Upper lobe of left lung (tissue), 6 donors: Measurements from ENCODE around the gene PPP1R12B. TPM values are rescaled to one million over a fixed set of nuclear protein-coding genes. Genes with fewer than 3 reads are reported as not detected.
A peak's percentile ranks its signal among the peaks of the same experiment; 100 is the strongest.

Source experiments
- ATAC-seq, 2 donors: fragments of 200-7000 bp; cut with Tn5 transposase; one replicate each; pipeline ENCODE4 v1.9.1; 2022; ENCODE audit warnings: mild to moderate bottlenecking in 2 of 2, moderate library complexity in 2 of 2; ENCODE audit not compliant: low FRiP score in 2 of 2
- DNase-seq, 2 donors: peaks; one replicate each; pipeline ENCODE4 v3.0.0-alpha.2; 2019 to 2020
- H3K27ac ChIP-seq, 4 donors: fragments of 200-600 bp; sonication (generic); one replicate each; pipeline ENCODE4 v1.5.1; 2016 to 2019
- H3K27me3 ChIP-seq, 4 donors: fragments of 200-600 bp; sonication (generic); one replicate each; pipeline ENCODE4 v1.5.1; 2017 to 2019
- H3K36me3 ChIP-seq, 4 donors: fragments of 200-600 bp; sonication (generic); one replicate each; pipeline ENCODE4 v1.5.1; 2016 to 2019
- H3K4me1 ChIP-seq, 4 donors: fragments of 200-600 bp; sonication (generic); one replicate each; pipeline ENCODE4 v1.5.1; 2018 to 2019
- H3K4me3 ChIP-seq, 4 donors: fragments of 200-600 bp; sonication (generic); one replicate each; pipeline ENCODE4 v1.5.1; 2017 to 2019; ENCODE audit warnings: mild to moderate bottlenecking in 2 of 4, moderate library complexity in 1 of 4
- H3K9me3 ChIP-seq, 4 donors: fragments of 200-600 bp; sonication (generic); one replicate each; pipeline ENCODE4 v1.5.1; 2018 to 2019
- EP300 ChIP-seq, 4 donors: sonication (generic); formaldehyde crosslinking; IDR thresholded peaks; one replicate each; pipeline ENCODE4 v1.5.1; 2017; ENCODE audit warnings: antibody characterized with exemption in 4 of 4, control low read depth in 2 of 4
- POLR2A ChIP-seq, 4 donors: fragments of 450-650 bp; IDR thresholded peaks; one replicate each; pipeline ENCODE4 v1.5.1; 2016 to 2017; ENCODE audit warnings: antibody characterized with exemption in 4 of 4, mild to moderate bottlenecking in 2 of 4
- POLR2AphosphoS5 ChIP-seq, 2 donors: sonication (generic); formaldehyde crosslinking; IDR thresholded peaks; one replicate each; pipeline ENCODE4 v1.5.1; 2017; ENCODE audit warnings: antibody characterized with exemption in 2 of 2
- WGBS, 2 donors: methylation state at CpG; one replicate each; pipeline ENCODE4 v1.1.5; 2017 to 2018; 5-methylcytosine and 5-hydroxymethylcytosine counted together
- total RNA-seq, 6 donors: library from RNA; depleted of rRNA in 4 of 6; stranded (reverse); fragments of >200 nt in 4 of 6; gene quantifications; one replicate each; pipeline versions ENCODE4 v1.1.0 to v1.2.1, GENCODE V29; 2016 to 2021
- TF ChIP-seq, protein P1 (sequence below), 6 experiments: fragments of 450-650 bp in 4 of 6; fragments of 200-600 bp in 2 of 6; sonication (generic) in 2 of 6; IDR thresholded peaks; one replicate each; pipeline ENCODE4 v1.5.1; 2016 to 2019; ENCODE audit warnings: antibody characterized with exemption in 6 of 6
- donor health status: DM: no; HTN: no; CAD: no; lungs with moderate emphysema.
- donor health status: DM: no; HTN: yes; CAD: no; lungs with severe emphysema.

PPP1R12B gene
- total RNA-seq, 6 donors from 2014 or later, result 27.6 to 120 (median 40.5) TPM

GRCh38 chr1:202561240-202561639 is 212.7 kb downstream of the PPP1R12B start:
- Histone ChIP-seq H3K27ac (no peak overlapping the region), H3K27me3 (no peaks in the 10 kb centered on the region), H3K36me3 (peaks cover 0 to 18% (median 12%) of the 10 kb centered on the region in 4 donors), H3K4me3 (no peak overlapping the region), H3K9me3 (no peaks in the 10 kb centered on the region), H3K4me1 (no peaks in the 10 kb centered on the region)
- TF ChIP-seq POLR2AphosphoS5 (IDR thresholded peaks at IDR 0.05), result no peak
- TF ChIP-seq, protein P1, sequence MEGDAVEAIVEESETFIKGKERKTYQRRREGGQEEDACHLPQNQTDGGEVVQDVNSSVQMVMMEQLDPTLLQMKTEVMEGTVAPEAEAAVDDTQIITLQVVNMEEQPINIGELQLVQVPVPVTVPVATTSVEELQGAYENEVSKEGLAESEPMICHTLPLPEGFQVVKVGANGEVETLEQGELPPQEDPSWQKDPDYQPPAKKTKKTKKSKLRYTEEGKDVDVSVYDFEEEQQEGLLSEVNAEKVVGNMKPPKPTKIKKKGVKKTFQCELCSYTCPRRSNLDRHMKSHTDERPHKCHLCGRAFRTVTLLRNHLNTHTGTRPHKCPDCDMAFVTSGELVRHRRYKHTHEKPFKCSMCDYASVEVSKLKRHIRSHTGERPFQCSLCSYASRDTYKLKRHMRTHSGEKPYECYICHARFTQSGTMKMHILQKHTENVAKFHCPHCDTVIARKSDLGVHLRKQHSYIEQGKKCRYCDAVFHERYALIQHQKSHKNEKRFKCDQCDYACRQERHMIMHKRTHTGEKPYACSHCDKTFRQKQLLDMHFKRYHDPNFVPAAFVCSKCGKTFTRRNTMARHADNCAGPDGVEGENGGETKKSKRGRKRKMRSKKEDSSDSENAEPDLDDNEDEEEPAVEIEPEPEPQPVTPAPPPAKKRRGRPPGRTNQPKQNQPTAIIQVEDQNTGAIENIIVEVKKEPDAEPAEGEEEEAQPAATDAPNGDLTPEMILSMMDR (IDR thresholded peaks at IDR 0.05), result no peak
- 82 to 88% methylated on average over 1 of the region's 1 CpG for WGBS, 2 donors
- no peak for ATAC-seq
- no peak for DNase-seq

DNA sequence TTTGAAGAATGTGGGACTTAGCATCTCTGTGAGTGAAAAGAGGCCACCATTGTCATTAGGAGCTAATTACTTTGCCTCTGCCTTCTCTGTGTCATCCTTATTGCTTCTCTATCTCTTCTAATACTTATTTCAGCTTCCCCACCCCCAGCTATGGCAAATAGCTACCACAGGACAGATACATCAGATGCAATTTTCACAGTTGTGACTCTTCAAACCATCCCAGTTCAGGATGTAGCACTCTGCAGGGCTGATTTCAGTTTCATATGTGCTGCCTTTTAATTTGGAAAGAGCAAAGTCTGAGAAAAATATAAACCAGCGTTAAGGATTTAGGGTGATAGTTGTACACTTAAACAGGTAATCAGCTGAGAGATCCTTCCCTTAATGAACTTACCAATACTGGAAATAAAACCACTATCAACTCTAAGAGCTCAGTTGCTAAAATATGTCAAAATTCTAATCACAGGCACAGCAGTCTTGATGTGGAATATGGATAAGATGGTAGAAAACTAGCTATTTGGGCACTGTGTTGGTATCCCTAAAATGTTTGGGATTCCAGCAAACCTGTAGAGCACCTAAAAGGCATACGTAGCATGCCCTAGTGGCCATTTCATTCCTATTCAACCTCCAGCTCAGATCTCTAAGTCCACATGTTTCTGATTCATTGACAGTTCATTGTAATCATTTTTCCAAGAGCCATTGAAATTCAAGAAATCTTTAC is 213.4 kb downstream of the PPP1R12B start:
- ATAC-seq (no peak), DNase-seq (no peak)
- Histone ChIP-seq H3K4me1 (peaks cover 0 to 2% (median 0%) of the 10 kb centered on the region in 4 donors), H3K36me3 (peaks cover 0 to 18% (median 12%) of the 10 kb centered on the region in 4 donors), H3K27me3 (no peaks in the 10 kb centered on the region), H3K9me3 (no peaks in the 10 kb centered on the region), H3K4me3 (no peak overlapping the region), H3K27ac (no peak overlapping the region)
- TF ChIP-seq, protein P1 (IDR thresholded peaks at IDR 0.05), result no peak
- TF ChIP-seq POLR2AphosphoS5 (IDR thresholded peaks at IDR 0.05), result no peak
- TF ChIP-seq POLR2A (IDR thresholded peaks at IDR 0.05), result no peak
- TF ChIP-seq EP300 (IDR thresholded peaks at IDR 0.05), result no peak
- 82 to 95% methylated on average over 2 of the region's 2 CpGs for WGBS, 2 donors

- Histone ChIP-seq H3K4me1 (peaks cover 0 to 5% (median 0%) of the 10 kb centered on the region in 4 donors), H3K4me3 (no peak overlapping the region), H3K27ac (peak overlapping the region in 1 of 4 donors; percentile 44), H3K36me3 (peaks cover 0 to 18% (median 12%) of the 10 kb centered on the region in 4 donors), H3K9me3 (no peaks in the 10 kb centered on the region), H3K27me3 (no peaks in the 10 kb centered on the region)
- 68 to 91% methylated on average over 13 of the region's 13 CpGs for WGBS, 2 donors
- peak in 1 of 2 donors; percentile 56 for ATAC-seq
- peak in 1 of 2 donors; percentile 56 for DNase-seq
- TF ChIP-seq EP300 (IDR thresholded peaks at IDR 0.05) (no peak), POLR2AphosphoS5 (IDR thresholded peaks at IDR 0.05) (no peak), POLR2A (IDR thresholded peaks at IDR 0.05) (no peak)
- TF ChIP-seq, protein P1 (IDR thresholded peaks at IDR 0.05), result no peak
These were observed 214.1 kb downstream of the PPP1R12B start for GRCh38 chr1:202562444-202563060.

DNA sequence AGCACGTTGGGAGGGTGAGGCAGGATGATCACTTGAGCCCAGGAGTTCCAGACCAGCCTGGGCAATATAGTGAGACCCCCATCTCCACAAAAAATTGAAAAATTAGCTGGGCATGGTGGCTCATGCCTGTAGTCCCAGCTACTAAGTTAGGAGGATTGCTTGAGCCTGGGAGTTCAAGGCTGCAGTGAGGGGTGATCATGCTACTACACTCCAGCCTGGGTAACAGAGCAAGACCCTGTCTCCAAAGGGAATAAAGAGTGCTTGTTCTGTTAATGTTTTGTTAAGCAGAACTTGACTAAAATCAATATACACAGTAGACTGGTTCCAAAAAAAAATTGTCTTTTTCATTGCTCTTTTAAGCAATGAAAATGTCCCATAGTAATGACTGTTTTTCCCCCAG is 215.3 kb downstream of the PPP1R12B start:
- 82 to 84% methylated on average over 1 of the region's 1 CpG for WGBS, 2 donors

More for the DNA sequence above, 215.3 kb downstream of the PPP1R12B start:
- Histone ChIP-seq H3K9me3 (no peaks in the 10 kb centered on the region), H3K4me3 (no peak overlapping the region), H3K27me3 (no peaks in the 10 kb centered on the region), H3K4me1 (peaks cover 0 to 5% (median 0%) of the 10 kb centered on the region in 4 donors), H3K36me3 (peaks cover 0 to 18% (median 12%) of the 10 kb centered on the region in 4 donors), H3K27ac (no peak overlapping the region)
- ATAC-seq, result no peak
- DNase-seq, result no peak
- TF ChIP-seq EP300 (IDR thresholded peaks at IDR 0.05) (no peak), POLR2AphosphoS5 (IDR thresholded peaks at IDR 0.05) (no peak), POLR2A (IDR thresholded peaks at IDR 0.05) (no peak)
- TF ChIP-seq, protein P1 (IDR thresholded peaks at IDR 0.05), result no peak
